ENCODE results near the gene TPRG1L.
A peak's percentile ranks its signal among the peaks of the same experiment; 100 is the strongest.

The TPRG1L gene

GRCh38 chr1:3650248-3651025 lies 25.6 kb downstream of the TPRG1L start:
- no peak for FAIRE-seq
- TF ChIP-seq CTCF (IDR thresholded peaks at IDR 0.05; ENCODE audit: insufficient read depth, missing control alignments) = no peak
- DNase-seq (ENCODE audit: insufficient read length, low spot score) = no peak

DNA sequence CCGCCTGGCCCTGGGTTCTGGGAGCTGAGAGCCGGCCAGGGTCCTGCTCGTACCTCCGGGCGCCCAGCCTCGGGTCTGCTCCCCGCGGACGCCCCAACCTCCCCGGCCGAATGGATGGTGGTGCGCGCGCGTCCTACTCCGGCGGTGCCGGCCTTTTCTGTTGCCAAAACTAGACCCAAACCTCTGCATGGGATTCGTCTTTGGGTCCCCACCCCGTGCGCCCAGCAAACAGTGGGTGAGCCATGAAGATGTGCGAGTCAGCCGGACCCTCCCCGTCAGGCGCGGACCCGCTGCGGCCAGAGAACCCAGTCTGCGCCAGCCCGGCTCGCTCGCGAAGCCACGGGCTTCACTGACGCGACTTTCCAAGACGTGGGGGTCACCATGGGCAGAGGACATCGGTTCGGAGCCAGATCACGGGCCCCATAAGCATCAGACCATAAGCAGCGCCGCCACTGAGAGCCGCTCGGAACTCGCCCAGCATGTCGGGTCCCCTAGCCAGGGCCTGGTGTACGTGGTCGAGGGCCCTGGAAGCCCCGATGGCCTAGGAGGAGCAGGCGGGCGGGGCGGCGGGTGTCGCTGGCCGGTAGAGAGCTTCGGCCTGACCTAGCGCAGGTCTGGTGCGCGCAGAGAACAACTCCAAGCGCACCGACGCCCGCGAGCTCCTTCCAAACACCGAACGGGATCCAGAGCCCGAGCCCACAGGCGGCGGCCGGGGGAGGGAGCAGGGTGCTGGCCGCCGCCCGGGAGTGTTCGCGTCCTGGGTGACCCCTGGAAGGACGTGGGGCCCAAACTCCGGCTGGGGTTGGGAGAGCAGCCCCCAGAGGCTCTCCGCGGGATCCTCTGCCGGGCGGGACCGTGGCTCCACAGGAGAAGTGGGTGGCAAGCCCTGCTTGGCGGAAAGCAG lies 26.5 kb downstream of the TPRG1L start:
- FAIRE-seq = no peak
- no peak for DNase-seq (ENCODE audit: insufficient read length, low spot score)
- TF ChIP-seq CTCF (IDR thresholded peaks at IDR 0.05; ENCODE audit: insufficient read depth, missing control alignments) = no peak

GRCh38 chr1:3651930-3652547 lies 27.2 kb downstream of the TPRG1L start, which contains the start of gene TP73:
TP73 (plus strand) TSS chr1:3652516; CDS start chr1:3682366, 29,850 bp downstream.
- FAIRE-seq (no peak), DNase-seq (ENCODE audit: insufficient read length, low spot score) (peak; percentile 21)
- no peak for TF ChIP-seq CTCF (IDR thresholded peaks at IDR 0.05; ENCODE audit: insufficient read depth, missing control alignments)

- no peak for DNase-seq (ENCODE audit: insufficient read length, low spot score)
- FAIRE-seq = no peak
- TF ChIP-seq CTCF (IDR thresholded peaks at IDR 0.05; ENCODE audit: insufficient read depth, missing control alignments) = no peak
Observed at GRCh38 chr1:3652548-3653285, 27.9 kb downstream of the TPRG1L start.

GRCh38 chr1:3653286-3653618 lies 28.4 kb downstream of the TPRG1L start:
- no peak for FAIRE-seq
- no peak for TF ChIP-seq CTCF (IDR thresholded peaks at IDR 0.05; ENCODE audit: insufficient read depth, missing control alignments)
- DNase-seq (ENCODE audit: insufficient read length, low spot score) = no peak

- FAIRE-seq = no peak
- TF ChIP-seq CTCF (IDR thresholded peaks at IDR 0.05; ENCODE audit: insufficient read depth, missing control alignments) = no peak
- no peak for DNase-seq (ENCODE audit: insufficient read length, low spot score)
Observed at GRCh38 chr1:3654549-3655281, 29.9 kb downstream of the TPRG1L start.
